Suprapubic skin (tissue), 4 donors: ENCODE measurements around the gene CHST15. TPM values are rescaled to one million over a fixed set of nuclear protein-coding genes. Genes with fewer than 3 reads are reported as not detected.
"Not testable (repeated sequence)": the region's sequence is repeated elsewhere in the genome, so short reads cannot be mapped to it uniquely, and the experiment has no call there.

ENCODE experiments used
- DNase-seq, 2 donors: peaks; one replicate each; pipeline ENCODE4 v3.0.0-alpha.2; 2019; ENCODE audit warnings: low spot score in 2 of 2
- H3K27ac ChIP-seq: fragments of 200-600 bp; sonication (generic); one replicate; pipeline ENCODE4 v1.5.1; 2019
- H3K27me3 ChIP-seq: fragments of 200-600 bp; sonication (generic); one replicate; pipeline ENCODE4 v1.5.1; 2019
- H3K36me3 ChIP-seq: fragments of 200-600 bp; sonication (generic); one replicate; pipeline ENCODE4 v1.5.1; 2019
- H3K4me1 ChIP-seq: fragments of 200-600 bp; sonication (generic); one replicate; pipeline ENCODE4 v1.5.1; 2019
- H3K4me3 ChIP-seq: fragments of 200-600 bp; sonication (generic); one replicate; pipeline ENCODE4 v1.5.1; 2019; ENCODE audit warnings: mild to moderate bottlenecking
- H3K9me3 ChIP-seq: fragments of 200-600 bp; sonication (generic); one replicate; pipeline ENCODE4 v1.5.1; 2019
- CTCF ChIP-seq, 2 donors: fragments of 200-600 bp in 1 of 2; fragments of 450-650 bp in 1 of 2; sonication (generic) in 1 of 2; IDR thresholded peaks; one replicate each; pipeline ENCODE4 v1.5.1; 2016 to 2019; ENCODE audit warnings: antibody characterized with exemption in 2 of 2, mild to moderate bottlenecking in 1 of 2, moderate library complexity in 1 of 2
- EP300 ChIP-seq: sonication (generic); formaldehyde crosslinking; IDR thresholded peaks from one replicate; pipeline ENCODE4 v1.6.1; 2017; ENCODE audit warnings: antibody characterized with exemption
- POLR2A ChIP-seq, 2 donors: fragments of 450-650 bp; IDR thresholded peaks; one replicate each; pipeline ENCODE4 v1.6.1; 2017; ENCODE audit warnings: antibody characterized with exemption in 2 of 2, mild to moderate bottlenecking in 2 of 2, moderate library complexity in 2 of 2
- POLR2AphosphoS5 ChIP-seq, 3 donors: sonication (generic); formaldehyde crosslinking; IDR thresholded peaks; one replicate each; pipeline ENCODE4 v1.6.1; 2017; ENCODE audit warnings: antibody characterized with exemption in 3 of 3
- WGBS: methylation state at CpG from one replicate; pipeline ENCODE4 v1.1.5; 2018; 5-methylcytosine and 5-hydroxymethylcytosine counted together
- total RNA-seq, 4 donors: library from RNA; depleted of rRNA; stranded (reverse); fragments of >200 nt; gene quantifications; one replicate each; pipeline ENCODE4 v1.1.0, GENCODE V29; 2016

The CHST15 gene
- total RNA-seq, 4 donors from 2014 or later = 20.6 to 59.1 (median 22.8) TPM

GRCh38 chr10:124101351-124101750 lies 8.0 kb upstream of the CHST15 start:
- H3K4me3 ChIP-seq = no peak overlapping the region
- no peak for DNase-seq
- no CpG with 5 or more reads among the region's 2 CpGs for WGBS
- H3K4me1 ChIP-seq = peaks cover 24% of the 10 kb centered on the region
- H3K36me3 ChIP-seq = no peaks in the 10 kb centered on the region
- TF ChIP-seq POLR2AphosphoS5 (IDR thresholded peaks at IDR 0.05) (no peak), CTCF (IDR thresholded peaks at IDR 0.05) (no peak), POLR2A (IDR thresholded peaks at IDR 0.05) (no peak), EP300 (no peak)
- no peak overlapping the region for H3K27ac ChIP-seq
- peaks cover 14% of the 10 kb centered on the region for H3K27me3 ChIP-seq
- H3K9me3 ChIP-seq = no peaks in the 10 kb centered on the region

- WGBS = 91% methylated on average over 3 of the region's 3 CpGs
Measured at GRCh38 chr10:124100651-124101050, 7.3 kb upstream of the CHST15 start.

GRCh38 chr10:124100124-124100523 lies 6.7 kb upstream of the CHST15 start:
- Histone ChIP-seq H3K9me3 (no peaks in the 10 kb centered on the region), H3K4me1 (peaks cover 12% of the 10 kb centered on the region), H3K27ac (no peak overlapping the region), H3K4me3 (no peak overlapping the region), H3K36me3 (no peaks in the 10 kb centered on the region), H3K27me3 (peaks cover 14% of the 10 kb centered on the region)
- TF ChIP-seq EP300 (no peak), CTCF (IDR thresholded peaks at IDR 0.05) (no peak), POLR2A (IDR thresholded peaks at IDR 0.05) (no peak), POLR2AphosphoS5 (IDR thresholded peaks at IDR 0.05) (no peak)
- no peak for DNase-seq
- 95% methylated on average over 5 of the region's 5 CpGs for WGBS

More at GRCh38 chr10:124100651-124101050, 7.3 kb upstream of the CHST15 start:
- not testable (repeated sequence) for DNase-seq, H3K4me3 ChIP-seq, H3K9me3 ChIP-seq, H3K36me3 ChIP-seq, H3K27ac ChIP-seq
- H3K27me3 ChIP-seq = peaks cover 14% of the 10 kb centered on the region
- peaks cover 17% of the 10 kb centered on the region for H3K4me1 ChIP-seq

- DNase-seq = no peak
- Histone ChIP-seq H3K4me3 (no peak overlapping the region), H3K4me1 (peaks cover 14% of the 10 kb centered on the region), H3K36me3 (no peaks in the 10 kb centered on the region), H3K9me3 (no peaks in the 10 kb centered on the region), H3K27ac (no peak overlapping the region), H3K27me3 (peaks cover 14% of the 10 kb centered on the region)
- TF ChIP-seq POLR2A (IDR thresholded peaks at IDR 0.05) = no peak
- TF ChIP-seq EP300 = no peak
- no peak for TF ChIP-seq POLR2AphosphoS5 (IDR thresholded peaks at IDR 0.05)
- no peak for TF ChIP-seq CTCF (IDR thresholded peaks at IDR 0.05)
- 64% methylated on average over 4 of the region's 4 CpGs for WGBS
Measured at GRCh38 chr10:124099604-124100003, 6.2 kb upstream of the CHST15 start.

GRCh38 chr10:124098575-124098974 lies 5.2 kb upstream of the CHST15 start:
- peaks cover 24% of the 10 kb centered on the region for H3K4me1 ChIP-seq
- whole genome bisulfite sequencing = 79% methylated on average over 10 of the region's 10 CpGs
- H3K4me3 ChIP-seq = no peak overlapping the region
- H3K27me3 ChIP-seq = peaks cover 22% of the 10 kb centered on the region
- no peaks in the 10 kb centered on the region for H3K9me3 ChIP-seq
- no peaks in the 10 kb centered on the region for H3K36me3 ChIP-seq
- DNase-seq = no peak
- TF ChIP-seq EP300 (no peak), CTCF (IDR thresholded peaks at IDR 0.05) (no peak), POLR2A (IDR thresholded peaks at IDR 0.05) (no peak), POLR2AphosphoS5 (IDR thresholded peaks at IDR 0.05) (no peak)
- H3K27ac ChIP-seq = no peak overlapping the region

- no peaks in the 10 kb centered on the region for H3K9me3 ChIP-seq
Measured at GRCh38 chr10:124097883-124098282, 4.5 kb upstream of the CHST15 start.

More at GRCh38 chr10:124097883-124098282, 4.5 kb upstream of the CHST15 start:
- Histone ChIP-seq H3K4me1 (peaks cover 29% of the 10 kb centered on the region), H3K27ac (no peak overlapping the region), H3K4me3 (no peak overlapping the region), H3K27me3 (peaks cover 27% of the 10 kb centered on the region), H3K36me3 (no peaks in the 10 kb centered on the region)
- no peak for TF ChIP-seq EP300
- no peak for TF ChIP-seq POLR2A (IDR thresholded peaks at IDR 0.05)
- TF ChIP-seq CTCF (IDR thresholded peaks at IDR 0.05) = no peak
- no peak for TF ChIP-seq POLR2AphosphoS5 (IDR thresholded peaks at IDR 0.05)
- WGBS = 33% methylated on average over 10 of the region's 10 CpGs
- no peak for DNase-seq
